Memory B cell (primary cell): ENCODE data around the gene FATE1.

Experiments used
- ATAC-seq: fragments of 150-1000 bp; cut with Tn5 transposase; 2 replicates; pipeline ENCODE4 v1.10.0; 2021; ENCODE audit warnings: low read depth, mild to moderate bottlenecking, moderate library complexity
- DNase-seq, 2 donors: peaks; one replicate each; pipeline ENCODE4 v3.0.0; 2022; ENCODE audit warnings: low spot score in 2 of 2
- H3K27ac Mint-ChIP-seq: one replicate; pipeline ENCODE4 v1.8.0; 2022; ENCODE audit warnings: mild to moderate bottlenecking, moderate library complexity, mixed read lengths
- H3K27me3 Mint-ChIP-seq: one replicate; pipeline ENCODE4 v1.8.0; 2022; ENCODE audit warnings: mixed read lengths
- H3K36me3 Mint-ChIP-seq: one replicate; pipeline ENCODE4 v1.8.0; 2022; ENCODE audit warnings: mild to moderate bottlenecking, mixed read lengths
- H3K4me1 Mint-ChIP-seq: one replicate; pipeline ENCODE4 v1.8.0; 2022; ENCODE audit warnings: mixed read lengths
- H3K4me3 Mint-ChIP-seq: one replicate; pipeline ENCODE4 v1.8.0; 2022; ENCODE audit warnings: mild to moderate bottlenecking, moderate library complexity, mixed read lengths
- H3K9me3 Mint-ChIP-seq: one replicate; pipeline ENCODE4 v1.8.0; 2022; ENCODE audit warnings: mixed read lengths

Gene FATE1

DNA sequence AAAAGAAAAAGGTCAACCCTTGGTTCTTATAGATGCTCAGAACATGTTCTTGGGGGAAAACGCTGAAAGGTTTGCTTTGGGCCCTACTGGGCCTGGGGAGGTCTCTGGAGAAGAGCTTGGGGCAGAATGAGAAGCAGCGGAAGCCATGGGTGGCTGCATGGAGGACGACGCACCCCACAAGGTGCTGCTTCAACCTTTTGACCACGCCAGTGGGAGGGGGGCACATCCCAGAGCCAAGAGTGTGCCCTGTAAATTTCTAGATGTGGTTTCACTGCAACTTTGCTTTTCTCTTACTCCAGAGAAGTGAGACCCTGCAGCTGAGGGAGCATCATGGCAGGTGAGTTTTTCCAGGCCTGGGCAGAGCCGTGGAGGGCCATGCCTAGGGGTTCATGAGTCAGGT, 17.4 kb upstream of the FATE1 start:
- H3K27me3 Mint-ChIP-seq: peaks cover 6% of the 10 kb centered on the region
- ATAC-seq: no peak
- H3K27ac Mint-ChIP-seq: no peak overlapping the region
- DNase-seq: no peak
- H3K36me3 Mint-ChIP-seq: no peaks in the 10 kb centered on the region
- H3K9me3 Mint-ChIP-seq: no peaks in the 10 kb centered on the region
- H3K4me3 Mint-ChIP-seq: no peak overlapping the region
- no peaks in the 10 kb centered on the region for H3K4me1 Mint-ChIP-seq

DNA sequence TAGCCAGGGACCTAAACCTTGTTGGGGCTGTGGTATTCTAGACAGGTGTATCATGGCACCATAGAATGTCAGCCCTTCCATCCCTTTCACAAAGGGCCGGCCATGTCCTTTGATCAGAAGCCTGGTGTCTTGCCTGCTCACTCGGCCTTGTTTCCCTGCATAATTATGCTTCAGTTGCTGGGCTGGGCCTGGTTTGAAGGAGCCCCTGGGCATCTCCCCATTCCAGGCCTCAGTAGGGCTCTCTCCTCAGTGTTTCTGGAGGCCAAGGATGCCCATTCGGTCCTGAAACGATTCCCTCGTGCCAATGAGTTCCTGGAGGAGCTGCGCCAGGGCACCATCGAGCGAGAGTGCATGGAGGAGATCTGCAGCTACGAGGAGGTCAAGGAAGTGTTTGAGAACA, 16.1 kb upstream of the FATE1 start:
- H3K9me3 Mint-ChIP-seq: no peaks in the 10 kb centered on the region
- DNase-seq (no peak), ATAC-seq (no peak)
- no peak overlapping the region for H3K4me3 Mint-ChIP-seq
- peaks cover 4% of the 10 kb centered on the region for H3K27me3 Mint-ChIP-seq
- H3K4me1 Mint-ChIP-seq: no peaks in the 10 kb centered on the region
- no peak overlapping the region for H3K27ac Mint-ChIP-seq
- H3K36me3 Mint-ChIP-seq: no peaks in the 10 kb centered on the region

- Mint-ChIP-seq H3K4me1 (no peaks in the 10 kb centered on the region), H3K27me3 (peaks cover 3% of the 10 kb centered on the region), H3K4me3 (no peak overlapping the region), H3K36me3 (no peaks in the 10 kb centered on the region), H3K27ac (no peak overlapping the region), H3K9me3 (no peaks in the 10 kb centered on the region)
- ATAC-seq: no peak
- DNase-seq: no peak
Observed at GRCh38 chrX:151700581-151700980, 15.3 kb upstream of the FATE1 start.

- no peaks in the 10 kb centered on the region for H3K4me1 Mint-ChIP-seq
- ATAC-seq (no peak), DNase-seq (no peak)
- H3K9me3 Mint-ChIP-seq: no peaks in the 10 kb centered on the region
- no peak overlapping the region for H3K27ac Mint-ChIP-seq
- no peaks in the 10 kb centered on the region for H3K36me3 Mint-ChIP-seq
- H3K27me3 Mint-ChIP-seq: peaks cover 3% of the 10 kb centered on the region
- H3K4me3 Mint-ChIP-seq: no peak overlapping the region
Observed at GRCh38 chrX:151701071-151701470, 14.8 kb upstream of the FATE1 start.

GRCh38 chrX:151701531-151701930, 14.3 kb upstream of the FATE1 start:
- no peak for ATAC-seq
- H3K27ac Mint-ChIP-seq: no peak overlapping the region
- H3K9me3 Mint-ChIP-seq: no peaks in the 10 kb centered on the region
- H3K4me3 Mint-ChIP-seq: no peak overlapping the region
- no peak for DNase-seq
- peaks cover 3% of the 10 kb centered on the region for H3K27me3 Mint-ChIP-seq
- no peaks in the 10 kb centered on the region for H3K36me3 Mint-ChIP-seq
- no peaks in the 10 kb centered on the region for H3K4me1 Mint-ChIP-seq

DNA sequence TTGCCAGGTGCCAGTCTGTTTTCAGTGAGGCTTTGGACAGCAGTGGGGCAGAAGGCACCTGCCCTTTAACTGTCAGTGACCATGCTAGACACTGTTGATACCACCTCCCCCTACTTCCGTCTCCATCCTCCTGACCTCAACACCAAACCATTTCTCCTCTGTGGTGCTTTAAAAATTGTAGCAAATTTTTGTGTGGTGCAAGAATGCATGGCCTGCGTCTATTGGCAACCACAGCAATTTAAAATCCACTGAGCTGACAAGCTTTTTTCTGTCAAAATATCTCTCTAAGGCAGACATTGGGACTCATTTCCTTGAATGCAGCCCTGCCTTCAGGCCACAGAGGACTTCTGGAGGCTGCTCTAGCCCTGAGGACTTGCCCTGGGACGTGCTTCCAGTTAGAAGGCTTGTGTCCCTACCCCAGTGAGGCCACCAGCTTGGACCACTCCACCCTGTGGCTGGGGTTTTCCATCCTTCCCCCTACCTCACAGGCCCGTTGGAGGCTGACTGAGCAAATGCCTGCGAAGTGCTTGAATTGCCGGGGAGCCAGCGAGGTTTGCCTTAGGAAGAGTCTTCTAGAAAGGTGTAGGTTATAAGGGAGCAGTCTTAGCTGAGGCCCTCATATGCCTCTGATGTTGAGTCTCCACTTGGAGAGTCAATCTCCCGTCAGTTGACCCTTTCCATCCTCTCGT, 13.7 kb upstream of the FATE1 start:
- no peaks in the 10 kb centered on the region for H3K9me3 Mint-ChIP-seq
- no peaks in the 10 kb centered on the region for H3K36me3 Mint-ChIP-seq
- DNase-seq (no peak), ATAC-seq (no peak)
- H3K4me3 Mint-ChIP-seq: no peak overlapping the region
- H3K27me3 Mint-ChIP-seq: peaks cover 2% of the 10 kb centered on the region
- H3K4me1 Mint-ChIP-seq: no peaks in the 10 kb centered on the region
- no peak overlapping the region for H3K27ac Mint-ChIP-seq

GRCh38 chrX:151702741-151703340, 13.0 kb upstream of the FATE1 start:
- no peak overlapping the region for H3K27ac Mint-ChIP-seq
- peaks cover 2% of the 10 kb centered on the region for H3K27me3 Mint-ChIP-seq
- ATAC-seq: no peak
- H3K4me3 Mint-ChIP-seq: no peak overlapping the region
- H3K4me1 Mint-ChIP-seq: no peaks in the 10 kb centered on the region
- H3K9me3 Mint-ChIP-seq: no peaks in the 10 kb centered on the region
- no peak for DNase-seq
- H3K36me3 Mint-ChIP-seq: no peaks in the 10 kb centered on the region

DNA sequence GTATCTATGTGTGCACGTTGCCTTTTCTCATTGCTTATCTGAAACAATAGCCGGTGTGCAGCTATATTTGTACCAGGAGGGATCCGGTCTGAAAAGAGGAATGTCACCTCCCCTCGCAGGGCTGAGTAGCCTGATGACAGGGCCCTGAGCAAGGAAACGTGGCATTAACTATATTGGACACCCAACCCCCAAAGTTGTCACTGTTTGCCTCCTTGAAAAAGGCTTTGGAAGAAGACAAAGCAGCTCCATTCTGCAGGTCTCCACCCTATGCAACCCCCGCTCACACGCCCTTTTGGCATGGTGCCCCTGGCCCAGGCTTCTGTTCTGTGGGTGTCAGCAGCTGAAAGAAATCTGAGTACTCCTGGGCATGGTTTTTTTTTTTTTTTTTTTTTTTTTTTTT, 12.3 kb upstream of the FATE1 start:
- ATAC-seq: no peak
- H3K27me3 Mint-ChIP-seq: peaks cover 2% of the 10 kb centered on the region
- no peaks in the 10 kb centered on the region for H3K36me3 Mint-ChIP-seq
- no peaks in the 10 kb centered on the region for H3K4me1 Mint-ChIP-seq
- no peak overlapping the region for H3K4me3 Mint-ChIP-seq
- no peaks in the 10 kb centered on the region for H3K9me3 Mint-ChIP-seq
- H3K27ac Mint-ChIP-seq: no peak overlapping the region
- DNase-seq: no peak

DNA sequence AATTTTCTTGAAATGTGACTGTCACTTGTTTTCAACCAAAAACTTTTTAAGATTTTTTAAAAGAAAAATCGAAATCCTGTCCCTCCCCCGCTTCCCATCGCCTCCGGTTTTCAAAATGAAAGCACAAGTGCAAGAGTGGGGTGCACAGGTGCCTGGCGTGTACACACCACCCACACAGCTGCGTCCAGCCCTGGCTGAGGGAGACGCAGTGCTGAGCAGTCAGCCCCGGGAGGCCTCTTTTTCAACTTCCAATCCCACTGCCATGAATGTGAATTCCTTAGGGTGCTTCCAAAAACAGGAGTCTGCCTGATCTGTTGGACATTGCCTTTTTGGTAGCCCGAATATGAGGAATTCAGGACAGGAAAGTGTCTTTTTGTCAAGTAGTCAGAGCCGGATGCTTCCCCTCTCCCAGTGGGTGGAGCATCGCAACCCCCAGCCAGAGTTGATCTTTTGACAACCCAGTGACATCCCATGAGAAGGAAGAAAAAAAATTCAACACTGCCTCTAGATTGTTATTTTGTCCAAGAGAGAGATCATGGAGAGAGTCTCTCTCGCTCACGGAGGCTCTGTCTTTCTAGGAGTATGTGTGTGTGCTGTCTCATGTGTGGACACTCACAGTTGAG, 11.7 kb upstream of the FATE1 start:
- Mint-ChIP-seq H3K4me3 (no peak overlapping the region), H3K27ac (no peak overlapping the region), H3K9me3 (no peaks in the 10 kb centered on the region), H3K36me3 (no peaks in the 10 kb centered on the region), H3K27me3 (peaks cover 2% of the 10 kb centered on the region), H3K4me1 (no peaks in the 10 kb centered on the region)
- DNase-seq (no peak), ATAC-seq (no peak)

- no peak for DNase-seq
- H3K27ac Mint-ChIP-seq: no peak overlapping the region
- no peak for ATAC-seq
- no peaks in the 10 kb centered on the region for H3K9me3 Mint-ChIP-seq
- no peak overlapping the region for H3K4me3 Mint-ChIP-seq
- H3K27me3 Mint-ChIP-seq: peaks cover 3% of the 10 kb centered on the region
- no peaks in the 10 kb centered on the region for H3K4me1 Mint-ChIP-seq
- no peaks in the 10 kb centered on the region for H3K36me3 Mint-ChIP-seq
Observed at GRCh38 chrX:151708821-151709220, 7.0 kb upstream of the FATE1 start.

DNA sequence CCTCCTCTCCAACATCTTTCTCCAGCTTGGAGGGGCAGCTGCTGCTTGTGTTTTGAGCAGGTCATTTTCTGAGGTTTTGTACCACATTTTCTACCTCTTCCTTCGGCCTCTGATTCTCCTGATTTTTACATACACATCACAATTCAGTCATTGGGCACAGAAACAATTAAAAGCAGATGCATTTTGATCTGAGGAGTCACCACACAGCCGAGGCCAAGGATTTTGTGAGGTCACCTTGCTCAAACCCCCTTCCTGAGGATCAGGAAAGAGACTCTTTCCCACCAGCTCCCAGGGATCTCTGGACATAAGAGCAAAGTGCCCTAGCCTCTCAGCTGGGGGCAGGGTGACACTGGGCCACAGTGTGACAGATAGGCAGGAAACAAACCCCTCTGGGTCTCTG, 5.4 kb upstream of the FATE1 start:
- H3K4me3 Mint-ChIP-seq: no peak overlapping the region
- peaks cover 4% of the 10 kb centered on the region for H3K27me3 Mint-ChIP-seq
- no peaks in the 10 kb centered on the region for H3K9me3 Mint-ChIP-seq
- ATAC-seq (no peak), DNase-seq (no peak)
- no peaks in the 10 kb centered on the region for H3K4me1 Mint-ChIP-seq
- H3K36me3 Mint-ChIP-seq: no peaks in the 10 kb centered on the region
- no peak overlapping the region for H3K27ac Mint-ChIP-seq

GRCh38 chrX:151711154-151711553, 4.7 kb upstream of the FATE1 start:
- no peaks in the 10 kb centered on the region for H3K4me1 Mint-ChIP-seq
- ATAC-seq: no peak

DNA sequence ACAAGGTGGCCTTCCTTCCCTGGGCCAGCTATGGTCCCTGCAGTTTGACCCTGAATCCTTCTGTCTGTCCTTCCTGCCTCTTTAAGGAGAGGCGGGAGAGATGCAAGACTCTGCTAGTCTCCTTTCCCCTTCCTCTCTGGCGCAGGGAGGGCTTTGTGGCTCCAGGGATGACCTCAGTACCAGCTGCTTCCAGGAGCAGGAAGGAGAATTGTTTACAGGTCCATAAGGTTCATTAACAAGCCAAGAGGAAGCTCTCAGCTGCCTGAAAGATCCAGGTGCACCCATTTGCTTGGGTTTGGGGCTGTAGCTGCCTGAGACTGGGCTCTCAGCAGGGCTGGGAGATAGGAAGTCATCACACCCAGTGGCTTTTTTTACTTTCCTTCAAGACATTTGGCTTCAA, 4.0 kb upstream of the FATE1 start:
- no peaks in the 10 kb centered on the region for H3K36me3 Mint-ChIP-seq
- ATAC-seq (no peak), DNase-seq (no peak)
- no peaks in the 10 kb centered on the region for H3K4me1 Mint-ChIP-seq
- no peaks in the 10 kb centered on the region for H3K9me3 Mint-ChIP-seq
- no peak overlapping the region for H3K4me3 Mint-ChIP-seq
- peaks cover 3% of the 10 kb centered on the region for H3K27me3 Mint-ChIP-seq
- no peak overlapping the region for H3K27ac Mint-ChIP-seq

More at GRCh38 chrX:151711154-151711553, 4.7 kb upstream of the FATE1 start:
- DNase-seq: no peak
- Mint-ChIP-seq H3K36me3 (no peaks in the 10 kb centered on the region), H3K27me3 (peaks cover 3% of the 10 kb centered on the region), H3K4me3 (no peak overlapping the region), H3K27ac (no peak overlapping the region), H3K9me3 (no peaks in the 10 kb centered on the region)

GRCh38 chrX:151712253-151712652, 3.6 kb upstream of the FATE1 start:
- Mint-ChIP-seq H3K4me3 (no peak overlapping the region), H3K27ac (no peak overlapping the region), H3K9me3 (no peaks in the 10 kb centered on the region), H3K4me1 (no peaks in the 10 kb centered on the region), H3K36me3 (no peaks in the 10 kb centered on the region), H3K27me3 (peaks cover 3% of the 10 kb centered on the region)
- no peak for DNase-seq
- no peak for ATAC-seq

DNA sequence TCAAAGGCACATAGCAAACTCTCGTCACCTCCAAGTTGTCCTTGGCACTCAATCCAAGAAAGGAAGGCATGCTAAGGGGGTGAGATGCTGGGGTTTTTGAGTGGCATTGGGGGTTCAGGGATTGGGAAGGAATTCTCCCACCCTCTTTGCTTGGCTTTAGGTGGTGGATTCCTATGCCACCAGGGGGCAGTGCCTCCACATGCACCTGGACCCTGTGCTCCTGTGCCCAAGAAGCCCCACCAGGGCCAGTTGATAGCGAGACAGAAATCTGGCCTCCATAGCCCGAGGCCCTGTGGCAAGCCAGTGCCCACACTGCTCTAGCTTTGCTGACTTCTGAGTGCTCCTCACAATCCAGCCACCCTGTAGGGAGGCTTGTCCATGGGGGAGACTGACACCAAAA, 2.0 kb upstream of the FATE1 start:
- ATAC-seq (no peak), DNase-seq (no peak)
- H3K27me3 Mint-ChIP-seq: peaks cover 4% of the 10 kb centered on the region
- H3K4me1 Mint-ChIP-seq: no peaks in the 10 kb centered on the region
- no peaks in the 10 kb centered on the region for H3K36me3 Mint-ChIP-seq
- H3K27ac Mint-ChIP-seq: no peak overlapping the region
- H3K4me3 Mint-ChIP-seq: no peak overlapping the region
- H3K9me3 Mint-ChIP-seq: no peaks in the 10 kb centered on the region
